Osteocyte (in vitro differentiated cells): Measurements from ENCODE around the gene PSMA5. TPM values are rescaled to one million over a fixed set of nuclear protein-coding genes. Genes with fewer than 3 reads are reported as not detected.

ENCODE experiments used
- DNase-seq: peaks from one replicate; pipeline ENCODE4 v3.0.0; 2021; ENCODE audit warnings: mixed read lengths; ENCODE audit not compliant: unreplicated experiment; ENCODE audit errors: extremely low spot score
- H3K27ac Mint-ChIP-seq: one replicate; pipeline ENCODE4 v1.8.0; 2021; ENCODE audit warnings: mild to moderate bottlenecking, mixed read lengths; ENCODE audit not compliant: unreplicated experiment
- H3K27me3 Mint-ChIP-seq: one replicate; pipeline ENCODE4 v1.8.0; 2021; ENCODE audit warnings: mixed read lengths; ENCODE audit not compliant: unreplicated experiment
- H3K36me3 Mint-ChIP-seq: one replicate; pipeline ENCODE4 v1.8.0; 2021; ENCODE audit warnings: mixed read lengths; ENCODE audit not compliant: unreplicated experiment
- H3K4me1 Mint-ChIP-seq: one replicate; pipeline ENCODE4 v1.8.0; 2021; ENCODE audit warnings: mixed read lengths; ENCODE audit not compliant: unreplicated experiment
- H3K4me3 Mint-ChIP-seq: one replicate; pipeline ENCODE4 v1.8.0; 2021; ENCODE audit warnings: mild to moderate bottlenecking, moderate library complexity, mixed read lengths; ENCODE audit not compliant: unreplicated experiment
- H3K9me3 Mint-ChIP-seq: one replicate; pipeline ENCODE4 v1.8.0; 2021; ENCODE audit warnings: mixed read lengths; ENCODE audit not compliant: unreplicated experiment
- total RNA-seq: library from RNA; stranded (reverse); gene quantifications from 2 replicates; pipeline ENCODE4 v1.2.1, GENCODE V29; 2021
- TF ChIP-seq, protein P1 (sequence below): fragments of 200-600 bp; sonication (generic); IDR thresholded peaks from 2 replicates; pipeline ENCODE4 v1.5.0; 2021; ENCODE audit warnings: antibody characterized with exemption, mild to moderate bottlenecking, moderate library complexity

PSMA5 gene
- total RNA-seq, 1 donor from 2014 or later, result 108 TPM

DNA sequence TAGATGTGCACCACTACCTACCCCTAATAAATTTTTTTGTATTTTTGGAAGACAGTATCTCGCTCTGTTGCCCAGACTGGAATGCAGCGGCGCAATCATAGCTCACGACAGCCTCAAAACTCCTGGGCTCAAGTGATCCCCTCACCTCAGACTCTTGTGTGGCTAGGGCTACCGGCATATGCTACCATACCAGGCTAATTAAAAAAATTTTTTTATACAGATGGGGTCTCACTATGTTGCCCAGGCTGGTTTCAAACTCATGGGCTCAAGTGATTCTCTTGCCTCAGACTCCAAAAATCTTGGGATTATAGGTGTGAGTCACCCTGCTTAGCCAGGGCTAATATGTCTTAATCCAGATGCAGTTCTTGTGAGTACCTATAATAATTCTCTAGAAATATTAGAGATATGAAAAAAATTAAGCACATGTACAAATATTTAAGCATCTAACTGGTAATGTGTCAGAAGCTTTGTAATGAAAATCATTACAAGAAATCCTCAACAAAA lies 38.0 kb downstream of the PSMA5 start:
- Mint-ChIP-seq H3K27me3 (no peaks in the 10 kb centered on the region), H3K9me3 (no peaks in the 10 kb centered on the region), H3K4me1 (peaks cover 75% of the 10 kb centered on the region), H3K27ac (peak overlapping the region; percentile 29), H3K4me3 (no peak overlapping the region), H3K36me3 (peaks cover 3% of the 10 kb centered on the region)
- TF ChIP-seq, protein P1, sequence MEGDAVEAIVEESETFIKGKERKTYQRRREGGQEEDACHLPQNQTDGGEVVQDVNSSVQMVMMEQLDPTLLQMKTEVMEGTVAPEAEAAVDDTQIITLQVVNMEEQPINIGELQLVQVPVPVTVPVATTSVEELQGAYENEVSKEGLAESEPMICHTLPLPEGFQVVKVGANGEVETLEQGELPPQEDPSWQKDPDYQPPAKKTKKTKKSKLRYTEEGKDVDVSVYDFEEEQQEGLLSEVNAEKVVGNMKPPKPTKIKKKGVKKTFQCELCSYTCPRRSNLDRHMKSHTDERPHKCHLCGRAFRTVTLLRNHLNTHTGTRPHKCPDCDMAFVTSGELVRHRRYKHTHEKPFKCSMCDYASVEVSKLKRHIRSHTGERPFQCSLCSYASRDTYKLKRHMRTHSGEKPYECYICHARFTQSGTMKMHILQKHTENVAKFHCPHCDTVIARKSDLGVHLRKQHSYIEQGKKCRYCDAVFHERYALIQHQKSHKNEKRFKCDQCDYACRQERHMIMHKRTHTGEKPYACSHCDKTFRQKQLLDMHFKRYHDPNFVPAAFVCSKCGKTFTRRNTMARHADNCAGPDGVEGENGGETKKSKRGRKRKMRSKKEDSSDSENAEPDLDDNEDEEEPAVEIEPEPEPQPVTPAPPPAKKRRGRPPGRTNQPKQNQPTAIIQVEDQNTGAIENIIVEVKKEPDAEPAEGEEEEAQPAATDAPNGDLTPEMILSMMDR, result no peak
- DNase-seq, result no peak

DNA sequence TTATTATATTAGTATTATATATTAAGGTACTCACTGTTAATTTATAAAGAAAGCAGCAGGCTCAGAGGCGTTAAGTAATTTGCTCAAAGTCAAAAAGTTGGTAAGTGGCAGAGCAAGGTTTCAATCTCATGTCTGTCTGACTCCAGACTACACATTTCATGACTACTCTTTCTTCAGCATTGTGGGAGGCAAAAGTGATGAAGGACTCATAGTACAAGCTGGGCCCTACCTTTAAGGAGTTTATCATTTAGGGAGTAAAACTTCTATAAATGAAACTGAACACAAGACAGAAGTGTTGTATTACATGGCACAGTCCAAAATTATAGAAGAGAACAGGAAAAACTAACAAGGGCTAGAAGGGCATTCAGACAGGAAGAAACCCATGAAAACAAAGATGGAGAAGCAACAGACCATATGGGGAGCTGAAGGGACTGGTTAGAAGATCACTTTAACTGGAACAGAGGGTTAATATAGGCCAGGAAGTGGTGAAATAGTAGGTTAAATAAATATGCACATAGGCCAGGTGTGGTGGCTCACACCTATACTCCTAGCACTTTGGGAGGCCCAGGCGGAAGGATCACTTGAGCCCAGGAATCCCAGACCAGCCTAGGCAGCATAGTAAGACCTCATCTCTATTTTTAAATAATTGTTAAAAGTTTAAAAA lies 40.1 kb downstream of the PSMA5 start:
- TF ChIP-seq, protein P1, result no peak
- no peak for DNase-seq
- H3K36me3 Mint-ChIP-seq, result peaks cover 3% of the 10 kb centered on the region
- H3K27ac Mint-ChIP-seq, result peak overlapping the region; percentile 63
- H3K27me3 Mint-ChIP-seq, result no peaks in the 10 kb centered on the region
- H3K9me3 Mint-ChIP-seq, result no peaks in the 10 kb centered on the region
- H3K4me3 Mint-ChIP-seq, result no peak overlapping the region
- H3K4me1 Mint-ChIP-seq, result peaks cover 59% of the 10 kb centered on the region

- TF ChIP-seq, protein P1, result no peak
- peaks cover 52% of the 10 kb centered on the region for H3K4me1 Mint-ChIP-seq
- no peaks in the 10 kb centered on the region for H3K27me3 Mint-ChIP-seq
- no peaks in the 10 kb centered on the region for H3K9me3 Mint-ChIP-seq
- DNase-seq, result no peak
- H3K4me3 Mint-ChIP-seq, result no peak overlapping the region
- peaks cover 3% of the 10 kb centered on the region for H3K36me3 Mint-ChIP-seq
- peak overlapping the region; percentile 76 for H3K27ac Mint-ChIP-seq
These were observed 40.8 kb downstream of the PSMA5 start for GRCh38 chr1:109385417-109385816.

DNA sequence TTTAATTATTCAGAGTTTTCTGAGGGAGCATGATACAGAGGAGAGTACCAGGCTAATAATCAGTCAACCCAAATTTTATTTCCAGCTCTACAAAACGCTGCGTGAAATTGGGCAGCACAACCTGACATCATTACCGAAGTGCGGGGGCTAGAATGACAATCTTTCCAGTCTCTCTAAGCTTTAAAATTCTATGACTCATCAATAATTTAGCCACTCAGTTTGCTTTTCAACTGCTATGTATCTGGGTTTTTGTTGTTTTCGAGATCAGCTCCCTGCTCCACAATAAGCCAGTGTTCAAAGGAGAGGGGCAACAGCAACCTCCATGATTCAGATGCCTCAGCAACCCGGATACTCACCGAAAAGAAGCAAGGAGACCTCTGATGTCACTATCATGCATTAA lies 42.4 kb downstream of the PSMA5 start:
- H3K4me1 Mint-ChIP-seq, result peaks cover 39% of the 10 kb centered on the region
- H3K9me3 Mint-ChIP-seq, result no peaks in the 10 kb centered on the region
- H3K27ac Mint-ChIP-seq, result peak overlapping the region; percentile 76
- no peaks in the 10 kb centered on the region for H3K27me3 Mint-ChIP-seq
- H3K4me3 Mint-ChIP-seq, result no peak overlapping the region
- DNase-seq, result no peak
- H3K36me3 Mint-ChIP-seq, result peaks cover 1% of the 10 kb centered on the region
- TF ChIP-seq, protein P1, result no peak

DNA sequence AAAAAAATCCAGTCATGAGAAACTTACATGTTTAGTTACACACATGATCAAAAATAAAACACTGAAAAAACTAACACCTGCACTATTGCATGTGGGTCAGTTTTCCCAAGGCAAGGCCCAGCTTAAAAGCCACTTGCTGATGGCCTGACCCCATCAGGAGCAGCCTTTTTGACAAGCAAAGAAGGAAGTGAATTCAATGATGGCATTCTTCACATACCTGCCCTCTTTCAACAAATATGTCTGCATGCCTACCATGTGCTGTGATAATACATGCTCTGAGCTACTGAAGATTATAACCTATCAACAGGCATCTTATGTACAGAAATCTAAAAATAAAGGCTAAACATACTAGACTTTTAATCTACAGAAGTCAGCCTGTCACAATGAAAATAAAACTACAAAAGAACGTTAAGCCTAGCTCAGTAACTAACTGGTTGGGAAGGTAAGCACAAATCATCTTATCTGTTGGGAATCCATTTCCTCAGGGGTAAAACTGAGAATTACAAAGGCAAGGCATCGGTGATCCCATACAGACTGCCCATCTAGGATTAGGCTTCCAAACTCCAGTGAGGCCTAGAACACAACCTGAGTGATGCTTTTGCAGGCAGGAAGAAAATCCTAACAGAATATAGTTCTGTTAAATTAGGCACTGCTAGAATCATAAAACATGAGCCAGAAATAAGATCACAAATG lies 43.0 kb downstream of the PSMA5 start:
- H3K4me3 Mint-ChIP-seq, result no peak overlapping the region
- H3K27me3 Mint-ChIP-seq, result no peaks in the 10 kb centered on the region
- H3K27ac Mint-ChIP-seq, result peak overlapping the region; percentile 76
- no peaks in the 10 kb centered on the region for H3K36me3 Mint-ChIP-seq
- DNase-seq, result no peak
- no peaks in the 10 kb centered on the region for H3K9me3 Mint-ChIP-seq
- H3K4me1 Mint-ChIP-seq, result peaks cover 37% of the 10 kb centered on the region
- TF ChIP-seq, protein P1, result no peak
